Middle frontal gyrus (tissue), 1 donor: ENCODE results near the gene CCDC154.

ENCODE experiments used
- DNase-seq: peaks from one replicate; pipeline ENCODE4 v3.0.0-alpha.2; 2015; ENCODE audit warnings: low spot score; ENCODE audit errors: extremely low spot score

The CCDC154 gene

DNA sequence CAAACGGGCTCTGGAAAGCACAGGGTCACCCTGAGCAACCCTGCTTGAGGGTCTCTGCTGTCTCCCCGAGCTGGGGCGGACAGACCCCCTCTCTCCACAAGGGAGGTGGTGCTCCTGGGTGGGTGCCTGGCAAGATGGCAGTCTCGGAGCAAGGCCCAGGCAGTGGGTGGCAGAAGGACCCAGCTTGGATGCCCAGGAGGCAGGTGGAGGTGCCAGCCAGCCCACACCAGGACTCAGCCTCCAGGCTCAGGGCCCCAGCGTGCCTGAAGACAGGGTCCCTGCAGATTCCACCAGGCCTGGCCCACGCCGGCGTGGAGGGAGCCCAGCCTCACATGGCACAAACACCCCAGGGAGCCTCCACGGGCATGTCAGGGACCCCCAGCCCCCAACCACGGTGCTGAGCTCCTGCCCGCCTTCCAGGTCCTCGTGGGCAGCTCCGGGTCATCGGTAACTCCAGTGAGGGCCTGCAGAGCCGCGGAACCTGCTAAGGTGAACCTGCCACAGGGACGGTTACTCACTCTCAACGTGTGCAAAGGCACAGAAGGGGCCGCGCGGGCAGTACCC is 50.7 kb downstream of the CCDC154 start:
- no peak for DNase-seq

DNA sequence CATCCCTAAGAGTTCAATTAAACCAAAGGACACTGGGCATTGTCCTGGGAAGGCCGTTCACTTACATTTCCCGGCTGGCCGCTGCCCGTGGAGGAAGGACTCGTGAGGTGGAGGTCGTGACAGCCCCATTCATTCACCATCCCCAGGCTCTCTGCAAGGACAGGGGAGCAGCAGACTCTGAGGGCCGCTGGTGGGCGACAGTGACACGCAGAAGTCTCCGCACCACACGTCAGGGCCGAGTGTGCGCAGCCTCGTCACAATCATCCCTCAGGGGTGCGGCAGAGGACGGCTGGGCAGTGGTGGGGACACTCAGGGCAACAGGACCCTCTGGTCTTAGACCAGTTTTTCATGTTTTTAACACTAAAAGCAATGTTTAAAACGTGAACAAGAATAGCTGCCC is 51.5 kb downstream of the CCDC154 start:
- no peak for DNase-seq

DNA sequence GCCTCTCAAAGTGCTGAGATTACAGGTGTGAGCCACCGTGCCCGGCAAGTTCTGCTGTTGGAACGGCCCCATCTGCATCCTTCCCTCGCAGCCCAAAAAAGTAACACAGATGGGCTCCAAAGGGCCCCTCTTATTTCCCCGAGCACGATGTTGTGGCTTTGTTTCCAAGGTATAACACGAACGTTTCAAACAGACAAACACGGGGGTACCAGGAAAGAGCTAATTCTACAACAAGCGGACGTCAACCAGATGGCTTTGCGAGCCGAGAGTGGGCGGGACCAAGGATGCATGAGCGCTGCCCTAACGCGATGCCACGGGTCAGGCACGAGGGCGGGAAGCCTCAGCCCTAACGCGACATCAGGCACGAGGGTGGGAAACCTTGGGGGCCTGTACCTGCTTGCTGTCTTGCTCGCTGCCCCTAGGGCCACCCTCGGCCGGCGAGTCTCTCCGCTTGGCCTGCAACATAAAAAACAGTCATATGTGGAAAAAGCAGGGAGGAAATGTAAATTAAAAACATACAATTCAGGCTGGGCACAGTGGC is 54.0 kb downstream of the CCDC154 start:
- no peak for DNase-seq

DNA sequence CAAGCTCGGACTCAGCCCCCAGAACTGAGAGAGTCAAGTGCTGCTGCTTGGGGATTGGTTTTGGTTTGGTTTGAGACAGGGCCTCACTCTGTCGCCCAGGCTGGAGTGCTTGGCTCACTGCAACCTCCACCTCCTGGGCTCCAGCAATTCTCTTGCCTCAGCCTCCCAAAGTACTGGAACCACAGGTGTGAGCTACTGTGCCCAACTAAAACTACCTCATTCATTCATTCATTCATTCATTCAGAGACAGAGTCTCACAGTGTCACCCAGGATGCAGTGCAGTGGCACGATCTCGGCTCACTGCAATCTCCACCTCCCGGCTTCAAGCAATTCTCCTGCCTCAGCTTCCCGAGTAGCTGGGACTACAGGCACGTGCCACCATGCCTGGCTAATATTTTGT is 54.6 kb downstream of the CCDC154 start:
- DNase-seq = no peak

DNA sequence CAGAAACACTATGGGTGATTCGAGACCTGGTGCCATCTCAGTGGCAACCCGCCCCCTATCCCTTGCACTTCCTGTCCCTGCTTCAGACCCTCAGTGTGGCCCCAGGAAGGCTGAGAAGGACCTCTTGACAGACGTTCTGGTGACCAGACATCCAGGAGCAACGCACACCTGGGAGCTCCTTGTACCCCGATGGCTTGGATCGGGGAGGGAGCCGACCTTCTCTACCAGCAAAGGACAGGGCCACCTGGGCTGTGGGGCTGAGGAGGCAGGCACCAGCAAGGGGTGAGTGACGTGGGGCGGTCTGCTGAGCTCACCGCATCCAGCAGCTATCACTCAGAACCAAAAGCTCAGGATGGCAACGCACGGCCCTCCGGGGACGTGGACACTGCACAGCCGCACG is 57.0 kb downstream of the CCDC154 start:
- no peak for DNase-seq

DNA sequence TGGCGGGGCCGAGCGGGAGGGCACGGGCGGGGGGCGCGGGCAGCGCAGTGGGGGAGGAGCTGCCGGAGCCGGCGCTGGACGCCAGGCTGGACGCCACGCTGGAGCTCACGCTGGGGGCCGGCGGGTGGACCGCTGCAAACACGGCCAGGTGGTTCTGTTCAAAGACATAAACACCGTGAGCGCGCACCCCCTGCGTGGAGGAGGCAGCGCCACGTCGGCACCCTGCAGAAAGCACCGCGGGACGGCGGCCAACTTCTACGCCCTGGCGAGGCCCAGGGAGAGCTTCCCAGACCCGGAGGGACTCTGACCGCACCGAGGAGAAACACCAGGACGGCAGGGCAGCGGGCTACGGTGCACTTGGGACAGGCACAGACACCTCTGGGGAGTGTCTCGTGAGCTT is 59.1 kb downstream of the CCDC154 start:
- no peak for DNase-seq
